HG03159 (cell line): ENCODE measurements around the gene REN.

Experiments used
- ATAC-seq: cut with Tn5 transposase; IDR thresholded peaks from one replicate; pipeline ENCODE4 v1.9.1; 2021; ENCODE audit warnings: mild to moderate bottlenecking, moderate library complexity; ENCODE audit not compliant: unreplicated experiment

The REN gene

GRCh38 chr1:204110894-204111633, 55.1 kb downstream of the REN start:
- ATAC-seq: no peak

DNA sequence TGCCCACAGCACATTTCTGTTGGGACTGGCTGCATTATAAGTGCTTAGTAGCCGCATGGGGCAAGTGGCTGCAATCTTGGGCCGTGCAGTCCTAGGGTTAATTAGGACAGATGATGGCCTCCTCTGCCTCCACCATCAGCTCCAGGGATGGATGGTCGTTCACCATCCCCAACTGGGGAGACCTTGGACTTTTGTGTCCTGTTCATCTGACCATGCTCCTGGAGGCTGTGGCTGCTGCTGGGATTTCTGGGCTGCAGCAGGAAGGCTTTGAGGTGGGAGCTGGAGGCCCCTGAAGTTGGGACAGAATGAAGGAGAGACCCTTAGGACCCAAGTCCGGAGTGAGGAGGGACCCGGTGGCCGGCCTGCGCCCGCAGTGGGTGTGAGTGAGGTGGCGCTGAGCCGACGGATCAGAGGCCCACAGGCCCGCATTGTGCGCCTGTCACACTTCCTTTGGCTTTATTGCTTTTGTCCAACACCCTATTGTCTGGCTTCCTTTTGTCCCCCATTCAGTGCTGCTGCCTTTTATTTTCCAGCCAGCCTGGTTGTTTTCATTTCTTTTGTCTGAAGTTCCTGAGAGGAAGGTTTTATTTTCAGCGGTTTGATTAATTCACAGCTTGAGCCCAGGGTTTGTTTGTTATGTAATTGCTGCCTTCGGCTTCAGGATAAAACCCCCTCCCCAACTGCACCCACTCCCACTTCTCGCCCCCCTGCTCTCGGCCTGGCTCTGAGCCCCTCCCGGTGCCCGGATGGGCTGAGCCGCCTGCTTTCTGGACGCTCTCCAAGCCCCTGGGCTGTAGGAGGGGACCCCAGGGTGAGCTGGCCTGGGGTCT, 57.6 kb downstream of the REN start:
- ATAC-seq: no peak

DNA sequence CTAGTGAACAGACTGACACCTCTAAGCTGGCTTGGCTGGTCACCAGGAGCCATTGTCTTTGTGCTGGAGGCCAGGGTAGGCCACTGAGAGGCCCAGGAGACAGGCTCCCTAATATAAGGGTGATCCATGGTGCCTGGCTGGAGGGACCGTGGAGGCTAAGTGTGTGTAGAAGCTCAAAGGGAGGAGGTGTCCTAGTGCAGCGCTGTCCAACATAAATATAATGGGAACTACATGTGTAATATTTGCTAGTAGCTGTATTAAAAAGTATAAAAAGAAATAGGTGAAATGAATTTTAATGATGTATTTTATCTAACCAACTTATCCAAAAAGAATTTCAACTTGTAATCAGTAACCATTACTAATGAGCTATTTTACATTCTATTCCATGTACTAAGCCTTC, 58.2 kb downstream of the REN start:
- ATAC-seq: no peak

DNA sequence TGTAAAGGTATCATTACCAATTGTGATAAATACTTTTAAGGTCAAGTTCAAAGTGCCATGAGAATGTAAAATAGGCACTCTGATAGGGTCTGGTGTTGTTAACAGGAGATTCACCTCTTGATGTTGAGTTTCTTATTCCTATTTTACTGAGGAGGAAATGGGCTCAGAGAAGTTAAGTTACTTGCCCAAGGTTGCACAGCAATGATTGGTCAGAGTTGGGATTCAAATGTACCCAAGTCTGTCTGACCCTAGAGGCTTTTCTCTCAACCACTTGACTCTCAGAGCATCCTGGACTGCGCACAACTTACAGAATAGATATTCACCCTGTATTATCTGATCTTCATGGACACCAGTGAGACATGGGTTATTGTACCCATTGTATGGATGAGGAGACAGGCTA, 59.3 kb downstream of the REN start:
- no peak for ATAC-seq

- ATAC-seq: no peak
Observed at GRCh38 chr1:204105131-204105515, 61.0 kb downstream of the REN start.
